GM18867 (cell line): Measurements from ENCODE around the gene GCNT3.

Source experiments
- ATAC-seq: cut with Tn5 transposase; IDR thresholded peaks from one replicate; pipeline ENCODE4 v1.9.1; 2021; ENCODE audit warnings: mild to moderate bottlenecking, moderate library complexity; ENCODE audit not compliant: unreplicated experiment

The GCNT3 gene, protein sequence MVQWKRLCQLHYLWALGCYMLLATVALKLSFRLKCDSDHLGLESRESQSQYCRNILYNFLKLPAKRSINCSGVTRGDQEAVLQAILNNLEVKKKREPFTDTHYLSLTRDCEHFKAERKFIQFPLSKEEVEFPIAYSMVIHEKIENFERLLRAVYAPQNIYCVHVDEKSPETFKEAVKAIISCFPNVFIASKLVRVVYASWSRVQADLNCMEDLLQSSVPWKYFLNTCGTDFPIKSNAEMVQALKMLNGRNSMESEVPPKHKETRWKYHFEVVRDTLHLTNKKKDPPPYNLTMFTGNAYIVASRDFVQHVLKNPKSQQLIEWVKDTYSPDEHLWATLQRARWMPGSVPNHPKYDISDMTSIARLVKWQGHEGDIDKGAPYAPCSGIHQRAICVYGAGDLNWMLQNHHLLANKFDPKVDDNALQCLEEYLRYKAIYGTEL

GRCh38 chr15:59611276-59612260 lies at the start of gene GCNT3:
TSS of gene GCNT3 (plus strand) at chr15:59611783. CDS start at chr15:59618239, 6,456 bp downstream.
- no peak for ATAC-seq

- no peak for ATAC-seq
Observed at GRCh38 chr15:59562448-59563186, 49.0 kb upstream of the GCNT3 start.

DNA sequence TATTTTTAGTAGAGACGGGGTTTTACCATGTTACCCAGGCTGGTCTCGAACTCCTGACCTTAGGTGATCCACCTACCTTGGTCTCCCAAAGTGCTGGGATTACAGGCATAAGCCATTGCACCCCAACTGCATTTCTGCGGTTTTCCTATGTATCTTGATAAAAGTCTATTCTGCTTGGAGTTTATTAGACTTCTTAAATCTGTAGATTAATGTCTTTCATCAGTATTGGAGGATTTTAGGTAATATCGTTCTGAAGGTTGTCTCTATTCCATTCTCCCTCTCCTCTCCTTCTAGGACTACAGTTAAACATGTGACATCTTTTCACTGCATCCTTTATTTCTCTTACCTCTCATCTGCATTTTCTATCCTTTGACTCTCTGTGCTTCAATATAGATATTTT lies 46.3 kb upstream of the GCNT3 start:
- ATAC-seq = no peak

DNA sequence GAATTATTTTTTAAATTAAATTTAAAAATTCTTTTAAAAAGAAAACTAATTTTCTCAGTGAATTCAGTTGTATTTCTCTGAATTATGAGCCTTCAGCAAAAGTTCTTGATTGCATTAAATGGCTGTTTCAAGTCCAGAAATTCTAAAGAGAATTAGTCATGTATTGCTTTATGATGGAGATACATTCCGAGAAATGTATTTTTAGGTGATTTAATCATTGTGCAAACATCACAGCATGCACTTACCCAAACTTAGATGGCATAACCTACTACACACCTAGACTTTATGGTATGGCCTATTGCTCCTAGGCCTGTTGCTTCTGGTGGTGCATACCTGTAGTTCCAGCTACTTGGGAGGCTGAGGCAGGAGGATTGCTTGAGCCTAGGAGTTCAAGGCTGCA lies 44.3 kb upstream of the GCNT3 start:
- ATAC-seq = no peak

- no peak for ATAC-seq
Observed at GRCh38 chr15:59569477-59569876, 42.1 kb upstream of the GCNT3 start.

- ATAC-seq = no peak
Observed at GRCh38 chr15:59570315-59570714, 41.3 kb upstream of the GCNT3 start.

GRCh38 chr15:59571606-59572005 lies 40.0 kb upstream of the GCNT3 start:
- ATAC-seq = no peak

DNA sequence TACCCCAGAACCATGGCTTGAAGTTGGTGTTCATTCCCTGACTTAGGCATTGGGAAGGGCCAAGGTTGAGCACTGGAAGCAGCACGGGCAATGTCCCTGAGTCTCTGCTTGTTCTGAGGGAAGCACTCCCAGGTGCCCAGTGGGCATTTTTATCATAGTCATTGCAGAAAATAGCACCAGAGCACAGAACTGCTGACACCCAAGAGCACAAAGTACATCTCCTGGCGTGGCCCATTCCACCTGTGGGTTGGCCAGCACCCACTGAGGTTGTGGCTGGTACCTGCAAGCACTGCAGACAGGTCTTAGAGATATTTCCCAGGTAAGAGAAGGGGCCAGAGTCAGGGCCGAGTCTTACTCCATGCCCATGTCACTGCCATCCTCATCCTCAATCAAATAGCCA lies 28.5 kb upstream of the GCNT3 start:
- ATAC-seq = no peak

DNA sequence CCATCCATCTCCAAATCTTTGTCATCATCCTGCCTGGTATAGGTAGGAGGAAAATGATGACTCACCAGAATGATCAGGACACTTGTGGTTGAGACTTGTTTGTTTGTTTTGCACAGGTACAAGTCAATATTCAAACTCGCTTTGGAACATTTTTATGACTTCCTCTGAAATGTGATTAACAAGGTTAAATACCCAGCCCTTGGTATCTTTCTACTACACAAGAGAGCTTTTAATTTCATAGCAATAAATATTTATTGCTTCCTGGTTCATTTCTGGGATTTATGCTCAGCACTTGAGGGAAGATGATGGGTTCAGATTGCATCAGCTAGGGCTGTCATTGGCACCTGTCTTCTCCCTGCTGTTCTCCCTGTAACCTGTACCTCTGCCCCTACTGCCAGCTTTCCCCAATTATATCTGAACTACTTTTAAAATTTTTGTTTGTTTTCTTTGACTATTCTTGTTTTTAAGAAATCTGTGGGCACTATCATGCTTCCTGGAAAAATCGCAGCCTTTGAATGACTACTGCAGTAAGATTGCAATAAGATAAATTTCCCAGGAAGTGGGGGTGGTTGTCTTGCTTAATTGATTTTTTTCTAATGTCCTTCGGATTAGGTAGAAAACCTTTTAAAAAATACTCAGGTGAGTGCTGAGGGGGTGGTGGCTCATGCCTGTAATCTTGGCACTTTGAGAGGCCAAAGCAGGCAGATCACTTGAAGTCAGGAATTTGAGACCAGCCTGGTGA lies 24.3 kb upstream of the GCNT3 start:
- ATAC-seq = no peak

DNA sequence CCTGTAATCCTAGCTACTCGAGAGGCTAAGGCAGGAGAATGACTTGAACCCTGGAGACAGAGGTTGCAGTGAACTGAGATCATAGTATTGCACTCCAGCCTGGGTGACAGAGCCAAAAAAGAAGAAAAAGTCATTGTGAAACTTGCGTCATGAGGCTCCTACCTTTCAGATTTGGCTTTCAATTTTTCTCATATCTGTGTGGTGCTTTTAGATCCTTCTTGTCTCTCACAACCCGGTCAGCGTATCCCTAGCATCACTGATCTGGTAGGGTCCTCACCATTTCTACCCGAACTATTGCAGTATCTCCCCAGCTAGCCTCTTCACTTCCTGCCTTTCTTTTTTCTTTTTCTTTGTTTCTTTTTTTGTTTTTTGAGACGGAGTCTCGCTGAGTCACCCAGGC lies 21.6 kb upstream of the GCNT3 start:
- ATAC-seq = no peak

- ATAC-seq = no peak
Observed at GRCh38 chr15:59591356-59591755, 20.2 kb upstream of the GCNT3 start.

DNA sequence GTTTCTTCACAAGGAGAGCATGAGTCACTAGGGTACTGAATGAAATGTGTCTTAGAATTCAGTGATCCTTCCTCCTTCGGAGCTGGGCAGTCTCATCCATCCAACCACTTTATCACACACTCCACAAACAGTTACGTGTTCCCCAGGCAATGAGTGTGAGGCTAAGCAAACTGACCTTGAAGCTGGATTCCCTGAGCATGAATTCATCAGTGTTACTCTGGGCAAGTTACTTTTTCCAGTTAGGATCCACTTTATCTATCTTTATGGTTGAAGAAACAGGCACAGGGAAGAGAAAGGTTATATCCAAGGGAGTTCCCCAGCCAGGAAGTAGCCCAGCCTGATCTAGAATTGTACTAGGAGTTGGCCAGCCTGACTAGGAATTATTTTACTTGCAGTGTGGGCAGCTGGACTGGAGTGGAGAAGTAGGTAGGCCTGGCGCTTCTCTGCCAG lies 17.1 kb upstream of the GCNT3 start:
- no peak for ATAC-seq

DNA sequence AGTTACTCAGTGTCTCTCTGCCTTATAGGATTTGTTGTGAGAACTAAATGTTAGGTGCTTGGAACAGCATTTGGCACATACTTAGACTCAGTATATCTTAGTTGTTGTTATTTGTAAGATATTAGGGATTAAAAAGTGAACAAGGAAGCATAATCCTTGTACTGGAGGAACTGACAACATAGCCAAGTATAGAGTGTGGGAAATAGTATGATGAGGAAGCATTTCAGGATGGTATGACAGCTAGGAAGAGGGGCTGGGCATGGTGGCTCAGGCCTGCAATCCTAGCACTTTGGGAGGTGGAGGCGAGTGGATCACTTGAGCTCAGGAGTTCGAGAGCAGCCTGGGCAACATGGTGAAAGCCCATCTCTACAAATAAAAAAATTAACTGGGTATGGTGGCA lies 16.6 kb upstream of the GCNT3 start:
- no peak for ATAC-seq

DNA sequence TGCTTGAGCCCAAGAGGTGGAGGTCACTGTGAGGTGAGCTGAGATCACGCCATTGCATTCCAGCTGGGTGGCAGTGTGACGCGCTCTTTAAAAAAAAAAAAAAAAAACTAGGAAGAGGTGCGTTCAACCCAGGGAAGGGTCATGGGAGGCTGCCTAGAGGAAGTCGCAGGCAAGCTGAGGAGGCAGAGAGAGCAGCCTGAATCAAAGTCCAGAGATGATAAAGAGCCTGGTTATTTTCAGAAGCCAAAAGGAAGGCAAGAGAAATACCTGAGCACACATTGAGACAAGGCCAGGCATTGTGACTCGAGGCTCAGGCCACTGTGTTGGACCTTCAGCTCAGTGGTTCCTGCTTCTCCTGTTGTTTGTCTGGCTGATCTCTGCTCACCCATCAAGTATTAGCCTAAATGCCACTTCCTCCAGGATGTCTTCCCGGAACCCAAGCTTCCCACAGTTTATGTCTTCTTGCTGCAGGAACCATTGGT lies 16.1 kb upstream of the GCNT3 start:
- ATAC-seq = no peak

DNA sequence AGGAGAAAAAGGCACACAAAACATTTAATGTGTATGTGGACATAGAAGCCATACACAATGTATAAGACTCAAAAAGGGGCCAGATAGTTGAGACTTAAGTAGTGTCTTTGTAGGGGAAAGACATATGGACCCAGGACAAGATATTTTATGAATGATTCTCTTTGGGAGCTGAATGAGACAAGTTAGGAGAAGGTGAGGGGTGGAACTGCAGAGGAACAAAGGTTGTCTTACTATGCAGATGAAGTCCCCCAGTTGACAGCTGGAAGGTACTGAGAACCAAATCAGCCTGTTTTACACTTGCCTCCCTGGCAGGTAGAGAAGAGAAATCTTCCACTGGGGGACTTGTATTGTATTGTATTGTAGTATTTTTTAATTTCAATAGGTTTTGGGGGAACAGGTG lies 14.9 kb upstream of the GCNT3 start:
- ATAC-seq = no peak

DNA sequence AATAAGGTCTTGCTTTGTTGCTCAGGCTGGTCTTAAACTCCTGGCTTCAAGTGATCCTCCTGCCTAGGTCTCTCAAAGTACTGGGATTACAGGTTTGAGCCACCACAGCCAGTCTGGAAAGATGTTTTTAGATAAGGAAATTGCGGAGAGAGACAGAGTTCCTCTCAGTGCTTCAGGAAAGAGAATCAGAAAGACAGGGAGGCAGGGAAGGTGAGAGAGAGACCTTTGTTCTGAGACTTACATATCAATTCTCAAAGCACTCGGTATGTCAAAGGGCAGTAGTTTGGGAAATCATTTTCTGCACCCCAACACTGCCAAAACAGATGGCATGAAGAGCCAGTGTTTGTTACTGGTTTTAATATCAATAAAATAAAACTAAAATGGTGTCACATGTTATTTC lies 13.1 kb upstream of the GCNT3 start:
- no peak for ATAC-seq

- no peak for ATAC-seq
Observed at GRCh38 chr15:59605994-59606393, 5.6 kb upstream of the GCNT3 start.

- ATAC-seq = no peak
Observed at GRCh38 chr15:59609730-59610712, 1.6 kb upstream of the GCNT3 start.

DNA sequence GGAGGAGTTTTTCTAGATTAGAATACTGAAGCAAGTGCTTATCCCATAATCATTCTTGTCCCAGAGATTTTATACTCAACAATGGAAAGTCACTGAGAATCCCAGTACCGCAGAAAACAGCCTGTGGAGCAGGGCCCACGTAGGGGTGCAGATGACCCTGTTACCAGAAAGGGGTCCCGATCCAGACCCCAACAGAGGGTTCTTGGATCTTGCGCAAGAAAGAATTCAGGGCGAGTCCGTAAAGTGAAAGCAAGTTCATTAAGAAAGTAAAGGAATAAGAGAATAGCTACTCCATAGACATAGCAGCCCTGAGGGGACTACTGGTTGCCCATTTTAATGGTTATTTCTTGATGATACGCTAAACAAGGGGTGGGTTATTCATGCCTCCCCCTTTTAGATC lies 2.6 kb downstream of the GCNT3 start:
- no peak for ATAC-seq
